HPDE6-E6E7 (cell line): ENCODE data around the gene ACP6.

ENCODE experiments used
- DNase-seq: peaks from one replicate; pipeline ENCODE4 v3.0.0; 2011; ENCODE audit warnings: missing footprints; ENCODE audit errors: extremely low spot score

The ACP6 gene

DNA sequence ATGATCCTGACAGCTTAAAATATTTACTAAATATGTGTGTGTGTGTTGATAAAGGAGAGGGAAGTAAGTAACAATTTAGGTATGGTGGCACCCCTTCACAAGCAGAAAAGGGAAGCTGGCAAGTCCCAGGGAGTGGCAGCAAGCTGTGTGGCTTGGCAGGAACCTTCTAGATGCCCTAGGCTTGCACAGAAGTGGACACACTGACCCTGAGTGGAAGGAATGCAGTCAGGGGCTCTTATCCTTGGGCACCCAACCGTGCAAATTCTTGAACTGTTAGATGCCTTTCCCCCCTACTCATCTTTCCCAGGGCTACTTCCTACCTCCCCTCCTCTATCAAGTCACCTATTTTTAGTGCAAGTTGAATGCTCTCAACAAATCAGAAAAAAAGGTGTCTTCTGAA is 18.9 kb downstream of the ACP6 start:
- DNase-seq = no peak

DNA sequence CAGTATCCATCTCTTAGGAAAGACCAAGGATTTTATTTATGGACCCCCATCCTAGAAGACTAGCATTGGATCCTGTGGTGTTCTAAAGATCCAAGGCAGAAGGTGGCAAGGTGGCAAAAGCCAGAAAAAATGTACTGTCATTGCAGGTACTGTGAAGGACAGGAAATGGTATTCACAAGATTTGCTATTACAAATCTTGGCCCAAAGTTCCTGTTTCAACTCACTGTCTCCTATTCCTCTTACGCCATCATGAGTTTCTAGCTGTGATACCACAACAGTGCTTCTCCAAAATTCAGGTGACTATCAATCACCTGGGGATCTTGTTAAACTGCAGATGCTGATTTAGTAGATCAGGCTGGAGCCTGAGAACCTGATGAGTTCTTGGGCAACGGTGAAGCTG is 21.4 kb downstream of the ACP6 start:
- no peak for DNase-seq

DNA sequence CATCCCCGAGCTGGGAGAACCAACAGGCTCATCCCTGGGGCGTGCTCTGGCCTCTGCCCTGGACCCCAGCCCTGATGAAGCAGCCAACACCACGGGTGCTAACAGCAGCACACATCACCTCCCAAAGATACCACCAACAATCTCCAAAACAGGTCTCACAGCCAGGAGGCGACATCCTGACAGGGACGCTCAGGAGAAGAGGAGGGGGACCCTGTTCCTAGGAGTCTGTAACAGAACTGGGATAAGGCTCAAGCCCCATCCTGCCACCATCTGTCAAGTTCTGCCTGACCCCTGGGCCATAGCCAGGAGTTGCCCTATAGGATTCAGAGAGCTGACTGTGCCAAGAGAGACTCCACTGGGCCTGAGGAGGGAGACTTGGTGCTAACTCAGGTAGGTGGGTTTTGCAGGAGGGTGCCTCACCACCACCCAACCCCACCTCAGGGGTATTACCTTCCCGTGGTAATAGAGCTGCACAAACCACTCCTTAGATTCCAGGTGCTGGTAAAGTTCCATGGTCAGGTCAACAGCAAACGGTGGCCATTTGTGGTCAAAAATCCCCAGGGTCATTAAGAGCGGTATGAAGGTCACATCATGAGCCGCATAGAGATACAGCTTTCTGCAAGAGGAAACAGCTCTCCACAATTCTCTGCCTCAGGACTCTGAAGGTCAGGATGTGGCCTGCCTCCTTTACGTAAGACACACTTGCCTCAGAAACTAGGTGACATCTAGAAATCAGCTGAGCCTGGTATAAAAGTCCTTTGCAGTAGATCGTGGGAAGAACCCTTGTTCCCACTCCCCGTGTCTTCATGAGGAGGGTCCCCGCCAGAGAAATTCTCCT is 22.3 kb downstream of the ACP6 start:
- DNase-seq = no peak

DNA sequence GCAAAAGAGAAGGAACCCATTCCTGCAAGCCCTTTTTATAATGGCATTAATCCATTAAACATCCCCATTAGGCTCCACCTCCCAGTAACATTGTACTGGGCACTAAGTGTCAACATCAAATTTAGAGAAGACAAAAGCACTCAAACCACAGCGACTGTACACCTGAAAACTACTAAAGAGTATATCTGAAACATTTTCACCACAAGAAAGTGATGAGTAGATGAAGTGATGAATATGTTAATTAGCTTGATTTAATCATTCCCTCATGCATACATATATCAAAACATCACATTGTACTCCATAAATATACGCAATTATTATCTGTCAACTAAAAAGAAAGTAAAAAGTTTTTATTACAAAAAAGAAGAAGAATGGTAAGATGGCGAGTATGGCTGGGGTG is 26.4 kb downstream of the ACP6 start:
- DNase-seq = no peak

DNA sequence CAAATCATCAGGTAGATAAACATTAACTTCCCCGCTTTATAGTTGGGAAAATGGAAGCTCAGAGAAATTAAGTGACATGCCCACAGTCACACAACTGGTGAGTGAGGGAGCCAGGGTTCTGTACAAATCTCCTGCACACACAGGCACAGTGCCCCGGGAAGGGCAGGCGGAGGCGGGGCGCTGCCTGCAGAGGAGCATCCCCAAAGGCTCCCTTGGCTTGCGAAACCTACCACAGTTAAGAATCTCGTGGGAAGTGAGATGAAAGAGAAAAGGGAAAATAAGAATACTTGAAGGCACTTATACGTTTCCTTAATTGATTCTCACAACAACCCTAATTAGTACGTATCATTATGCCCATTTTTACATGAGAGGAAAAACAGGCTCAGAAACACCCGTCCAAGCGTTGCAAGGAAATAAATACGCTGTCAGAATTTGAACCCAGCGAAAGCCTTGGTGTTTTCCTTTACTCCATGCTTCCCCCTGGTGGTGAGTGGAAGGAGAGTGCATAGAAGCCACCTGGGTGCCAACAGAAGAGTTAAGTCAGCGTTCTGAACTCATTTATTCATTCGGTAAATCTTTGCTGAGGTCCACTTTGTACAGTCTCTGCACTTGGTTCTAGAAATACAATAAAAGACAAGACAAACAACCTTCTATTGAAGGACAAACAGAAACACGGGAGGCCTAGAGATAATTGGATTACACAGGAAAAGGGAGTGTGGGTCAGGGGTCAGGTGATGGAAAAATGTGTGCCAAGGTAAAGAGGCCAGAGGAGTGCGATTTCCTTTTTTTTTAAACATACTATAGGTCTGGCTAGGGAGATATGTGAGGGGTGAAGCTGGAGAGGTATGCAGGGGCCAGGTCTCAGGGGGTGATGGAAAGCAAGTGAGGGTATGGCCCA is 28.4 kb downstream of the ACP6 start:
- DNase-seq = peak; percentile 14

DNA sequence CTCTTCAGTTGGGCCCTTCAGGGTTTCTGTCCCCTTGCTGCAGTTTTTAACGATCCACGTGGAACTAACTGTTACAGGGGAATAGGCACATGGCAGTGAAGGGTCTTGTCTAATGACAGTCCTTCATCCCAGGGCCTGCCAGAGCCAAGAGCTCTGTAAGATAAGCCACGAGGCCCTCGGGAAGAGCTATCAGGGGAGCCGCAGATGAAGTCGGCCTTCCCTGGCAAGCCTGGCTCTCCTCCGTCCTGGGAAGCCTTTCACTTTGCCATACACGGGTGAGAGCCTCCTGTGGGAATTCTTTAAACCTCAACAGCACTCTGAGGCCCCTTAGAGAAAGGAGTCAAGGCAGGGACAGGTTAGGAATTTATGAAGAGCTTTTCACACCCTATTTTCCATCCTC is 29.0 kb downstream of the ACP6 start:
- no peak for DNase-seq

DNA sequence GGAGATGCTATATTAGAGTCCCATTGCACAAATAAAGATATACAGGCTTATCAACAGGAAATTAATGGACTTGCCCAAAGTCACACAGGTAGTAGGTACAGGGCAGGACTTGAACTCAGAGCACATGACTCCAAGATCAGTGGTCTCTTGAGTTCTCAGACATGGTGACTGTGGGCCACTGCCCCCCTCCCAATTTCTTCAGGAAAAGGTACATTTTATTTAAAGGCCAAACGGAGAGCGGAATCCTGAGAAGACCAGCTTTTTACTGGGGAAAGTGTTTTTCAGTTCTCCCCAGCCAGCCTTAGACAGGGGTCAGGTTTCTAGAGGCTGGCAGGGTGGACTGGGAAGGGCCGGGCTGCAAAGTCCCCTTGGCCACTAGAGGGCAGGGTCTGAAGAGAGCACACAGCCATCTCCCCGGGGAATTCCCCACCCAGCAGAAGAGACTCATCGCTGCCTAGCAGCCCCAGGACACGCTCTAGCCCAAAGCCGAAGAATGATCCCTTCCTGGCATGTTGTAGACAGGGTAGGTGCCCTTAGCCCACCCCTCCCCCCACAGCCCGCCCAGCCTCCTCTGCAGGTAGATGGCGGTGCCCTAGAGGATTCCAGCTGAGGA is 29.7 kb downstream of the ACP6 start:
- DNase-seq = peak; percentile 89

DNA sequence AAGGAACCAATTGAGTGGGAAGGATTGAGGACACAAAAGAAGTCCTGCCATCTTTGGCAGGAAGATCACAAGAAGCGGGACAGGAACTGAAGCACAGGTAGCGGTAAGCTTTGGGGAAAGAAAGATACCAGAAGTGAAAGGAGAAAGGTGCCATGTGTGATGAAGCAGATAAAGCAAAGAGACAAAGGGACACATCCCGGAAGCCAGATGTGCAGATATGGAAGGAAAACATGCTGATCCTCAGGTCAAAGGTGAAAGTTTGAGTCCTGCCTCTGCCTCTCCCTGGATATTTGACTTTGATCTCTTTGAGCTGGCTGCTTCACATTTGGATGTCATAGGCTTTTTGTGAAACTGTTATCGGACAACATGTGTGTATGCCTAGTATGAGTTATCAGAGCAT is 34.0 kb downstream of the ACP6 start:
- no peak for DNase-seq

DNA sequence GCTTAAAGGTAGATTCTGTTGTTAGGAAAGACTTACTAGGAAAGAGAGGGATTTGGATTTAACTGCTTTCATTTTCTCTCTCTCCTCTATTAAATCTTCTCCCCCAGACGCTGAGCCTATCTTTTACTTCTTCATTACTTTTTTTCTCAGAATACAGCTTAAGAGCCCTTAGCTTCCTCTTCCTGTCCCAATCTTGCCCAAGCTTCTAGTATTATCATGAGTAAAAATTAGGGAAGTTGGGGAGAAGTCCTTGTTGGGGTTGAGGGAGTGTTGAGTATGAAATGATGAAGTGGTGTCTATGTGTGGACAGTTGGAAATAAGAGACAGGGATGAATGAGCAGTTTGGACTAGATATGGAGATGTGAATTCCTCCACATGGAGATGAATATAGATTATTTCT is 35.0 kb downstream of the ACP6 start:
- no peak for DNase-seq

DNA sequence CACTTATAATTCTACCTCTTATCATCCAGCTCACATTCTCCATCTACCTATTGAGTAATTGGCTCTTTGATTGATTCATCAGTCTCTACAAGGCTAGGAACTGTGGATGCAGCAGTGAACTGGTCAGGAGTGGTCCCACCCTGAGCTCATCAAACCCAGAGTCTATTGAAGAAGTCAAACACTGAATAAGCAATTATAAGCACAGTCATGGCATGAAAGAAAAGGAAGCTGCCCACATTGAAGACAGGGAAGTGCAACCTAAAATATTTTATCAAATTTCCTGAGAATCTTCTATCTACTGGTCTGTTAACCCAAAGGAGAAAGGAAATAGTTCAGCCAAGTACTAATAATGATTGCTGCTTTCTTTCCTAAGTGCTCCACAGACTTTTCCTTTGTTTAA is 35.7 kb downstream of the ACP6 start:
- no peak for DNase-seq

DNA sequence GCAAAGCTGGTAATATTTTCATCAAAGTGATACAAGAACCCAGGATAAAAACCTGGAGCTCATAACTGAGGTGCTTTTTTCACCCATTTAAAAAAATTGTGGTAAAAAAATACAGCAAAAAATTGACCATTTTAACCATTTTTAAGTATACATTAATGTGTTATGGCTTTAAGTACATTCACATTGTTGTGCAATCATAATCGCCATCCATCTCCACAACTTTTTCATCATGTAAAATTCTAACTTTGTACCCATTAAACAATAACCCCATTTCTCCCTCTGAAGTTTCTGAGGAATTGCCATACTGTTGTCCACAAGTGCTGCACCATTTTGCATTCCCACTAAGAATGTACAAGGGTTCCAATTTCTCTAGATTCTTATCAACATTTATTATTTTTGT is 36.6 kb downstream of the ACP6 start:
- no peak for DNase-seq

DNA sequence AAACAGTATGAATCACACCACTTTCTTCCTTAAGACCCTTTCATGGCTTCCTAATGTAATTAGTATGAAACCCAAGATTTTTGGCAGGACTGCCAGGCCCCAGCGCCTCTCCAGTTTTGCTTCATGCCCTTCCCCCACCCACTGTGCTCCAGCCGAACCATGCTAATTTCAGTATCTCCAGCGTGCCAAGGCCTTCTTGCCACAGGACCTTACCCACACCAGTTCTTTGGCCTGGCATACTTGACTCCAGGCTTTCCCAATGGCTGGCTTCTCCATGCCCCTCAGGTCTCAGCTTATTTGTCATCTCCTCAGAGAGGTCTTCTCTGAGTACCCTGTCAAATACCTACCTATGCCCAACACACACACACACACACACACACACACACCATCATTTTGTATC is 38.5 kb downstream of the ACP6 start:
- no peak for DNase-seq

DNA sequence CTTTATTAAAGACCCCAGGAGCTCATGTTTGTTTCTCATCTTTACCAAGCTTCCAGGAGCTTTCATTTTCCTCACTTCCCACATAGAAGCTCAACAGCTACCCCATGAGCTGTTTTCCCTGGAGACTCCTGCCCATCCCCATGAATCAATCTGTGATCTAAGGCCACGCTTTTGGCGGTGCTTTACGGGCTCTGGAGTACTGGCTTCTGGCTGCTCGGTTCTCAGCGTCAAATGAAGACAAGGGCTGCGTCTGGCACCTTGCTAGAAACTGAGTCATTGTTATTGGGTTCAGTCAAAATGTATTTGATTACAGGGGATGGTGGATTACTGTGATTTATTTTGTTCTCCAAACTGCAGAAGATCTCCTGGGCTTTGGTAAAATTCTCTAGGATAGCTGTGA is 39.9 kb downstream of the ACP6 start:
- no peak for DNase-seq

DNA sequence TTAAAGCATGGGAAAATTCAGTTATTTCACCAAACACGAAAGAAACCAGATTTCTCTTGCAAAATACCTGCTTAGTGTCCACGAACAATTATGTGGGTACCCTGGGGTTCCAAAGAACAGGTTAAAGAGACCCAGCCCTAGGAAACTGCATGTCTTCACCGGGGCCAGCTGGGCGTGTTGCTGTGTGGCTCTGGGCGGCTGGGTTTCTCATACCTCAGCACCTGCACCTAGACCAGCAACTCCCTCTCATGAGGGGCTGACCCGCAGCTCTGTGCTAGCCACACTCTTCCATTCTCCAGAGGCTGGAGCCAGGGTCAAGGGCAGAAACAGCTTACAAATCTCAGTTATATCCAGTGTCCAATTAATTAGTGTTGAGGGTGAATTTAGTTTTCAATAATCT is 40.3 kb downstream of the ACP6 start:
- DNase-seq = no peak

DNA sequence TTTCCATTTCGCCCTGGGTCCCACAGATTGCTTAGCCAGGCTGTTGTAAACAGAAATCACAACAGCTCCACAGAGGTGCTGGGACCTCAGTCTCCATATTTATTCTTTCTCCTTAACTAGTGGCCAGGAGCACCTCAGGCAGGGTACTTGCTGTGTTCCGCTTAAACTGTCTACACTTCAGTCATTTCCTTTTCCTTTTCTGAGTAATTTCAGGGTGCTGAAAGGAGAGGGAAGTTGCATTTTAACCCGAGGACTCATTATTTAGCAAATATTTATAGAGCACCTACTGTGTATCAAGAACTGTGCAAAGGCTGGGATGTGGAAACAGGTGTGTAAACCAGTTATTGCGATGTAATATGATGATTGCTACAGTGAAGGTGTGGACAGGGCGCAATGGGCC is 41.9 kb downstream of the ACP6 start:
- no peak for DNase-seq

DNA sequence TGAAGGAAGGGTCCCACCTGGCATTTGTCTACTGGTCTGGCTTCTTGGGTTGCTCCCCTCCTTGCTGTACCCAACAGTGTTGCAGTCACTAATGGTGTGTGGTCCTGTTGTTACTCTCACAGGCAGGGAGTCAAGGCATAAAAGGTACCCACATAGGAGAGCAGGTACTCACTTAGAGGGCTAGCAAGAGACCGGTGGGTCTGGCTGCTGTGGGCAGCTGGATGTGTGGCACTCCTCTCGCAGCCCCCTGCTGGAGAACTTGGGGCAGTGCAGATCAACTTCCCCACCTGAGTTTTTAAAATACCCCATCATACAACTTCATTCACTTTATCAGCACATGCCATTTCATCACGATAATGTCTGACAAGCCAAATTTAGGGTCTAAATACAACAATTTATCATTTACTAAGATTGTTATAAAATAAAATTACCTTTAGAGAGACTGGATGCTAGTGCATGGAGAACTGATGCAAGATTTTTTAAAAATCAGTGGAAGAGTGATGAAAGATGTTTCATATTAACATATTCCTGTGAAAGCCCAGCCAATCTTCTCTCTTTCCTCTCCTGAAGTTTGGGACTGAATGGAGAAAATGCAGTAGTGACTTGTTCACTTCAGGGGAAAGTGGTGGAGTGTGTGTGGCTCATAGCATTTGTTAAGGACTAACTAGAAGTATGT is 42.8 kb downstream of the ACP6 start:
- peak; percentile 58 for DNase-seq

DNA sequence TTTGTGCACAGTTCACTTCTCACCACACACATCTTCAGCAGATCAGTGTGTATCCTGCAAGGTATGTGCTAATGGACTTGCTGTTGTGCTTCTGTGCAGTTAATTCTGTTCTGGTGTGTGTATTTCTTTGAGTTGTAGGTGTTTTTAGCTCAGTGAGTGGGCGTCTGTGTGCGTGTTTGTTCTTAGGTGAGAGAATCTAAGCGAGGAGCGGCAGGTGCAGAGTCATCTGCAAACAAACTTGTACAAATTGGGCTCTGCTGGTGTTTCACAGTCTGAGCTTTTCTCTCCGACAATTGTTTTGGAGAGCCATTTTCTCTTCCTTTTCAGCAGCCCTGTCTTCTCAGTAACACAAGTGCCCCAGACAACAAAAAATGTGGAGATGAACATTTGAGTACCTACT is 43.6 kb downstream of the ACP6 start:
- no peak for DNase-seq

DNA sequence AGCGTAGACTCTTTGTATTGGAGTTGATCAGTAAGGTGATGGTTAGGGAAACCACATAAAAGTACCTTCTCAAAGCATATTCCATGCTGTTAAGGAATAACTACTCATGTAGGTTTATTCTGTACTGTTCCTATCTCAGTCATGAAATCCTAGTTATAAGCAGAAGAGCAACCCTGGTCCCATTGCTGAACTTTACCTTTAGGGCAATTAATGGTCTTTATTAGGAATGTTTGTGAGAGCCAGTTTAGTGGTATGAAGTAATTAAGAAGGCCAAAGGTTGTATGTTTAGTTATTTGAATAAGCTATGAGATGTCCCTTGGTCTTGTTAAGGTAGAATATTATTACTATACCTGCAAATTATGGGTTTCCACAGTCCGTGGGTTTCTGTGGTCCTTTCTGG is 44.0 kb downstream of the ACP6 start:
- no peak for DNase-seq

DNA sequence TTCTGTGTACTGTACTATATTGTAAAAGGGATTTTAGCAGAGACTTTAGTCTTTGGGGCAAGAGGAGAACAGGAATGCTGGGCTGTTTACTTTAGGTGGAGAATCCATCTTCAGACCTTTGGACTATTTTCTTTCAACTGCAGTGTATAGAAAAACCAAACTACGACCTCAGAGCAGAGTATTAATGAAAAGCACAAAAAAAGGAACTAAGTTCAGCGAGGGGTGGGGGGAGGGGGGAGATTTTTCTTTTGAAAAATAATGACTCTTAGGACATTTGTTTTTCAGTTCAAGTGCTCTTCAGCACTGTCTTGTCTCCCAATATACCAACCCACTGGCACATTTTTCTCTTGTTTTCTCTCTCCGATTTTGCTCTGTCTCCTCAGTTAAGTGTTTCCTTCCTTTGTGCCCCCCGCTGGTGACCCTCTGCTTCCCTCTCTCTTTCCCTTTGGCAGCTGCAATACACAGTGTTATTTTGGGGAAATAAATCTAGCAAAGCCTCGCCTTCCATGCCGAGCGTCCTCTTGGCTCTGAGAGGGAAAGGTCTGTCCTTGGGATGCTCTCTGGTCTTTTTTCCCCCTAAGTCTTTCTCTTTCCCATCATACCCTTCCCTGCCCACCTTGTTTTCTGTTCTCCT is 44.8 kb downstream of the ACP6 start:
- no peak for DNase-seq

DNA sequence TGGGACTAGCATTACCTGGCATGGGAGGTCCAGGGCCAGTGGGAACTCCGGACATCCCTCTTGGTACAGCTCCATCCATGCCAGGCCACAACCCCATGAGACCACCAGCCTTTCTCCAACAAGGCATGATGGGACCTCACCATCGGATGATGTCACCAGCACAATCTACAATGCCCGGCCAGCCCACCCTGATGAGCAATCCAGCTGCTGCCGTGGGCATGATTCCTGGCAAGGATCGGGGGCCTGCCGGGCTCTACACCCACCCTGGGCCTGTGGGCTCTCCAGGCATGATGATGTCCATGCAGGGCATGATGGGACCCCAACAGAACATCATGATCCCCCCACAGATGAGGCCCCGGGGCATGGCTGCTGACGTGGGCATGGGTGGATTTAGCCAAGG is 45.8 kb downstream of the ACP6 start:
- DNase-seq = no peak

DNA sequence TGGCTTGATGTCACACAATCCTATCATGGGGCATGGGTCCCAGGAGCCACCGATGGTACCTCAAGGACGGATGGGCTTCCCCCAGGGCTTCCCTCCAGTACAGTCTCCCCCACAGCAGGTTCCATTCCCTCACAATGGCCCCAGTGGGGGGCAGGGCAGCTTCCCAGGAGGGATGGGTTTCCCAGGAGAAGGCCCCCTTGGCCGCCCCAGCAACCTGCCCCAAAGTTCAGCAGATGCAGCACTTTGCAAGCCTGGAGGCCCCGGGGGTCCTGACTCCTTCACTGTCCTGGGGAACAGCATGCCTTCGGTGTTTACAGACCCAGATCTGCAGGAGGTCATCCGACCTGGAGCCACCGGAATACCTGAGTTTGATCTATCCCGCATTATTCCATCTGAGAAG is 46.3 kb downstream of the ACP6 start:
- no peak for DNase-seq

DNA sequence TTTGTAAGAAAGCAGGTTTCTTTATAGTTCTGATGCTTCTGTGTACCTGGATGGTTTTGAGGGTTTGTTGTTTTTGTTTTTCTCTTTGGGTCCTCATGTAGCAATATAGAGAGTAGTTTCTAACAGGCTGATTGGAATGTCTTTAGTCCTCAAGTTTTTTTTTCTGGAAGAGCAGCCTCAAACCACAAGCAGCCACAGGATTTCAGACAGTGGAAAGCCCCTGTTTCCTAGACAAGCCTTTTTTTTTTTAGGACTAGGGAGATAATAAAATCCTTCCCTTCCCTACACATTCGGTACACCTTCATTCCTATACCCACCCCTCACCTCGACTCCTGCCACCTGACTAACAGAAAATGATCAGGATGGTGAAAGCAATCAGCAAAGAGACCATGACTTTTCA is 47.6 kb downstream of the ACP6 start:
- no peak for DNase-seq
